Vagina (tissue), 2 donors: ENCODE measurements around the gene NRXN3. TPM values are rescaled to one million over a fixed set of nuclear protein-coding genes. Genes with fewer than 3 reads are reported as not detected.

Experiments used
- DNase-seq, 2 donors: peaks; one replicate each; pipeline ENCODE4 v3.0.0-alpha.2; 2017; ENCODE audit errors: extremely low spot score in 2 of 2
- H3K27ac ChIP-seq: fragments of 200-600 bp; sonication (generic); one replicate; pipeline ENCODE4 v1.5.1; 2019
- H3K27me3 ChIP-seq: fragments of 200-600 bp; sonication (generic); one replicate; pipeline ENCODE4 v1.5.1; 2019
- H3K36me3 ChIP-seq, 2 donors: fragments of 200-600 bp; sonication (generic); one replicate each; pipeline ENCODE4 v1.5.1; 2017 to 2019
- H3K4me1 ChIP-seq: fragments of 200-600 bp; sonication (generic); one replicate; pipeline ENCODE4 v1.5.1; 2019
- H3K4me3 ChIP-seq, 2 donors: fragments of 200-600 bp; sonication (generic); 1 replicate in 1 of 2; 2 replicates in 1 of 2; pipeline ENCODE4 v1.5.1; 2016 to 2019
- H3K9me3 ChIP-seq: fragments of 200-600 bp; sonication (generic); one replicate; pipeline ENCODE4 v1.5.1; 2019
- CTCF ChIP-seq, 3 experiments: fragments of 450-650 bp in 2 of 3; fragments of 200-600 bp in 1 of 3; sonication (generic) in 1 of 3; IDR thresholded peaks; one replicate each; pipeline ENCODE4 v1.5.1; 2017 to 2019; ENCODE audit warnings: antibody characterized with exemption in 3 of 3, mild to moderate bottlenecking in 2 of 3, moderate library complexity in 2 of 3
- POLR2A ChIP-seq, 2 donors: fragments of 450-650 bp; IDR thresholded peaks; one replicate each; pipeline ENCODE4 v1.6.1; 2017; ENCODE audit warnings: antibody characterized with exemption in 2 of 2, mild to moderate bottlenecking in 2 of 2, moderate library complexity in 2 of 2
- POLR2AphosphoS5 ChIP-seq, 2 donors: sonication (generic); formaldehyde crosslinking; IDR thresholded peaks; one replicate each; pipeline ENCODE4 v1.9.0; 2017; ENCODE audit warnings: antibody characterized with exemption in 2 of 2, mild to moderate bottlenecking in 2 of 2, low read depth in 1 of 2; ENCODE audit not compliant: insufficient read depth in 1 of 2
- intact Hi-C: fragments of 100-400 bp; cut with DNase I; formaldehyde crosslinking; loops from one replicate; pipeline ENCODE4 v1.15.1; 2023
- total RNA-seq: library from RNA; depleted of rRNA; stranded (reverse); fragments of >200 nt; gene quantifications from one replicate; pipeline ENCODE4 v1.2.3, GENCODE V29; 2016

NRXN3 gene
- total RNA-seq, 1 donor from 2014 or later = 4.7 TPM

- intact Hi-C loops = no loop called here
- TF ChIP-seq POLR2A (IDR thresholded peaks at IDR 0.05) = no peak
- TF ChIP-seq CTCF (IDR thresholded peaks at IDR 0.05) = no peak
- no peak for TF ChIP-seq POLR2AphosphoS5 (IDR thresholded peaks at IDR 0.05; ENCODE audit: insufficient read depth in 1 of 2, low read depth in 1 of 2)
Measured at GRCh38 chr14:79408696-79409095, 1238.5 kb downstream of the NRXN3 start.

GRCh38 chr14:79411403-79412174 is 1241.4 kb downstream of the NRXN3 start:
- intact Hi-C loops = no loop called here
- DNase-seq = no peak
- no peak for TF ChIP-seq POLR2AphosphoS5 (IDR thresholded peaks at IDR 0.05; ENCODE audit: insufficient read depth in 1 of 2, low read depth in 1 of 2)
- TF ChIP-seq POLR2A (IDR thresholded peaks at IDR 0.05) = no peak
- no peak for TF ChIP-seq CTCF (IDR thresholded peaks at IDR 0.05)
- Histone ChIP-seq H3K36me3 (no peaks in the 10 kb centered on the region), H3K4me3 (no peak overlapping the region), H3K4me1 (no peaks in the 10 kb centered on the region), H3K27ac (no peak overlapping the region), H3K9me3 (no peaks in the 10 kb centered on the region), H3K27me3 (no peaks in the 10 kb centered on the region)

More at GRCh38 chr14:79408696-79409095, 1238.5 kb downstream of the NRXN3 start:
- Histone ChIP-seq H3K9me3 (no peaks in the 10 kb centered on the region), H3K36me3 (no peaks in the 10 kb centered on the region), H3K27ac (no peak overlapping the region), H3K4me1 (no peaks in the 10 kb centered on the region), H3K27me3 (no peaks in the 10 kb centered on the region), H3K4me3 (no peak overlapping the region)
- no peak for DNase-seq

GRCh38 chr14:79412822-79413221 is 1242.6 kb downstream of the NRXN3 start:
- Histone ChIP-seq H3K27ac (no peak overlapping the region), H3K4me1 (no peaks in the 10 kb centered on the region), H3K4me3 (no peak overlapping the region), H3K27me3 (no peaks in the 10 kb centered on the region), H3K9me3 (no peaks in the 10 kb centered on the region), H3K36me3 (no peaks in the 10 kb centered on the region)
- intact Hi-C loops = no loop called here
- no peak for DNase-seq
- TF ChIP-seq CTCF (IDR thresholded peaks at IDR 0.05) = no peak
- TF ChIP-seq POLR2AphosphoS5 (IDR thresholded peaks at IDR 0.05; ENCODE audit: insufficient read depth in 1 of 2, low read depth in 1 of 2) = no peak
- TF ChIP-seq POLR2A (IDR thresholded peaks at IDR 0.05) = no peak

GRCh38 chr14:79413734-79414428 is 1243.7 kb downstream of the NRXN3 start:
- TF ChIP-seq POLR2AphosphoS5 (IDR thresholded peaks at IDR 0.05; ENCODE audit: insufficient read depth in 1 of 2, low read depth in 1 of 2) = no peak
- no peak for TF ChIP-seq CTCF (IDR thresholded peaks at IDR 0.05)
- no peak for TF ChIP-seq POLR2A (IDR thresholded peaks at IDR 0.05)
- Histone ChIP-seq H3K27ac (no peak overlapping the region), H3K9me3 (no peaks in the 10 kb centered on the region), H3K4me1 (no peaks in the 10 kb centered on the region), H3K27me3 (no peaks in the 10 kb centered on the region), H3K36me3 (no peaks in the 10 kb centered on the region), H3K4me3 (no peak overlapping the region)
- intact Hi-C loops = no loop called here
- DNase-seq = no peak

- no peaks in the 10 kb centered on the region for H3K36me3 ChIP-seq
- H3K9me3 ChIP-seq = no peaks in the 10 kb centered on the region
- no peak overlapping the region for H3K4me3 ChIP-seq
- intact Hi-C loops = no loop called here
- no peak for DNase-seq
- H3K4me1 ChIP-seq = no peaks in the 10 kb centered on the region
- TF ChIP-seq POLR2AphosphoS5 (IDR thresholded peaks at IDR 0.05; ENCODE audit: insufficient read depth in 1 of 2, low read depth in 1 of 2) (no peak), CTCF (IDR thresholded peaks at IDR 0.05) (no peak), POLR2A (IDR thresholded peaks at IDR 0.05) (no peak)
- no peak overlapping the region for H3K27ac ChIP-seq
- no peaks in the 10 kb centered on the region for H3K27me3 ChIP-seq
Measured at GRCh38 chr14:79415726-79416125, 1245.6 kb downstream of the NRXN3 start.
